ENCODE measurements around the gene ZBTB45.
"Not testable (repeated sequence)": the region's sequence is repeated elsewhere in the genome, so short reads cannot be mapped to it uniquely, and the experiment has no call there.

The ZBTB45 gene

GRCh38 chr19:58554494-58555368 lies 35.1 kb upstream of the ZBTB45 start, which contains the start of gene CHMP2A:
Gene CHMP2A (minus strand): TSS chr19:58555105. CDS start chr19:58554212, 893 bp downstream.
- peak; percentile 72 for DNase-seq (ENCODE audit: low read depth)

GRCh38 chr19:58553799-58554493 lies 34.3 kb upstream of the ZBTB45 start:
- no peak for DNase-seq (ENCODE audit: low read depth)

GRCh38 chr19:58552655-58553054 lies 33.0 kb upstream of the ZBTB45 start:
- no peak for DNase-seq (ENCODE audit: low read depth)

- no peak for DNase-seq (ENCODE audit: low read depth)
Measured at GRCh38 chr19:58551577-58552471, 32.2 kb upstream of the ZBTB45 start.

GRCh38 chr19:58551123-58551497 lies 31.5 kb upstream of the ZBTB45 start:
- no peak for DNase-seq (ENCODE audit: low read depth)

GRCh38 chr19:58550362-58551122 lies 30.9 kb upstream of the ZBTB45 start:
- DNase-seq (ENCODE audit: low read depth), result no peak

GRCh38 chr19:58549664-58550361 lies 30.2 kb upstream of the ZBTB45 start:
- no peak for DNase-seq (ENCODE audit: low read depth)

GRCh38 chr19:58548859-58549663 lies 29.5 kb upstream of the ZBTB45 start:
- no peak for DNase-seq (ENCODE audit: low read depth)

- no peak for DNase-seq (ENCODE audit: low read depth)
Measured at GRCh38 chr19:58547323-58548312, 28.0 kb upstream of the ZBTB45 start.

GRCh38 chr19:58546019-58546530 lies 26.5 kb upstream of the ZBTB45 start:
- no peak for DNase-seq (ENCODE audit: low read depth)

GRCh38 chr19:58545286-58546018 lies 25.8 kb upstream of the ZBTB45 start:
- no peak for DNase-seq (ENCODE audit: low read depth)

- no peak for DNase-seq (ENCODE audit: low read depth)
Measured at GRCh38 chr19:58544591-58545285, 25.1 kb upstream of the ZBTB45 start.

GRCh38 chr19:58543826-58544590 lies 24.4 kb upstream of the ZBTB45 start, which contains the start of gene TRIM28:
Gene TRIM28 (plus strand): TSS chr19:58544064. CDS start chr19:58544758, 694 bp downstream.
- DNase-seq (ENCODE audit: low read depth), result peak; percentile 94

GRCh38 chr19:58542641-58543372 lies 23.2 kb upstream of the ZBTB45 start:
- not testable (repeated sequence) for DNase-seq (ENCODE audit: low read depth)

GRCh38 chr19:58539169-58539559 lies 19.6 kb upstream of the ZBTB45 start:
- not testable (repeated sequence) for DNase-seq (ENCODE audit: low read depth)
